GM12878 (cell line): Measurements from ENCODE around the gene MRPL55. TPM values are rescaled to one million over a fixed set of nuclear protein-coding genes. Genes with fewer than 3 reads are reported as not detected.

ENCODE experiments used
- ATAC-seq: fragments of 200-7000 bp; cut with Tn5 transposase; 3 replicates; pipeline ENCODE4 v1.9.1; 2020; ENCODE audit warnings: mild to moderate bottlenecking, moderate library complexity
- BruUV-seq: library from RNA; stranded (reverse); fragments of 400-500 nt; replicated peaks from 2 replicates; lab custom pipeline; 2021; lab: Mats Ljungman, UMichigan
- CTCF ChIA-PET: fragments of 300-600 bp; sonication (Branson Sonifier 250); formaldehyde crosslinking; extraction: SDS; loops from one replicate; lab custom pipeline; 2021; ENCODE audit warnings: inconsistent platforms; lab: Yijun Ruan, JAX
- POLR2A ChIA-PET: fragments of 350-600 bp; formaldehyde crosslinking; extraction: SDS; loops from one replicate; lab custom pipeline; 2021; ENCODE audit warnings: inconsistent platforms; lab: Charles Lee
- RAD21 ChIA-PET: fragments of 300-600 bp; sonication (Branson Sonifier 250); formaldehyde crosslinking; loops from one replicate; lab custom pipeline; 2023; ENCODE audit warnings: antibody characterized with exemption; ENCODE audit not compliant: unreplicated experiment; lab: Charles Lee
- SMC1A ChIA-PET: fragments of 300-600 bp; sonication (Branson Sonifier 250); formaldehyde crosslinking; loops from one replicate; lab custom pipeline; 2023; ENCODE audit not compliant: unreplicated experiment, uncharacterized antibody; lab: Charles Lee
- DNase-seq: peaks from one replicate; pipeline ENCODE4 v3.0.0-alpha.2; 2011; ENCODE audit warnings: low read depth, low spot score
- FAIRE-seq: peaks from 3 replicates; lab custom pipeline; 2011; peaks lifted over from hg19 to GRCh38; lab: Jason Lieb, UNC
- H2AFZ ChIP-seq: 2 replicates; pipeline ENCODE4 v1.6.0; 2011; ENCODE audit warnings: low read depth, low read length, control low read depth; ENCODE audit not compliant: control insufficient read depth
- H3K27ac ChIP-seq: 2 replicates; pipeline ENCODE4 v1.5.1; 2011; ENCODE audit warnings: control low read depth; ENCODE audit not compliant: control insufficient read depth, insufficient read depth
- H3K27me3 ChIP-seq, 2 experiments: replicated peaks in 1 of 2; 2 replicates each; pipeline versions ENCODE4 v1.6.0 to v1.6.1; 2011; ENCODE audit warnings: low read length in 1 of 2; ENCODE audit not compliant: control insufficient read depth in 2 of 2, insufficient read depth in 2 of 2
- H3K36me3 ChIP-seq, 2 experiments: 2 replicates each; pipeline ENCODE4 v1.5.1; 2011; ENCODE audit warnings: low read length in 1 of 2; ENCODE audit not compliant: control insufficient read depth in 2 of 2, insufficient read depth in 2 of 2
- H3K4me1 ChIP-seq: 2 replicates; pipeline ENCODE4 v1.6.1; 2011; ENCODE audit warnings: mild to moderate bottlenecking, low read length, moderate library complexity, mixed read lengths; ENCODE audit not compliant: control insufficient read depth, insufficient read depth
- H3K4me2 ChIP-seq: 2 replicates; pipeline ENCODE4 v1.6.0; 2011; ENCODE audit warnings: control low read depth; ENCODE audit not compliant: control insufficient read depth, insufficient read depth
- H3K4me3 ChIP-seq: fragments of 200-600 bp; sonication (generic); 2 replicates; pipeline ENCODE4 v1.5.1; 2016
- H3K79me2 ChIP-seq: 2 replicates; pipeline ENCODE4 v1.6.0; 2011; ENCODE audit warnings: low read length; ENCODE audit not compliant: control insufficient read depth, insufficient read depth
- H3K9ac ChIP-seq: 2 replicates; pipeline ENCODE4 v1.8.0; 2011; ENCODE audit warnings: low read length, control low read depth, mixed read lengths; ENCODE audit not compliant: control insufficient read depth, insufficient read depth
- H3K9me3 ChIP-seq: replicated peaks from 3 replicates; pipeline ENCODE4 v1.5.1; 2011; ENCODE audit warnings: mild to moderate bottlenecking, low read length; ENCODE audit not compliant: control insufficient read depth, insufficient read depth
- H4K20me1 ChIP-seq: 2 replicates; pipeline ENCODE4 v1.6.0; 2011; ENCODE audit not compliant: control insufficient read depth, insufficient read depth
- BACH1 ChIP-seq: fragments of 450-650 bp; IDR thresholded peaks from 2 replicates; pipeline ENCODE4 v1.6.1; 2017; ENCODE audit warnings: mild to moderate bottlenecking, borderline replicate concordance
- ESRRA ChIP-seq: IDR thresholded peaks from 2 replicates; pipeline ENCODE4 v1.6.1; 2012; ENCODE audit warnings: mild to moderate bottlenecking, low read length, improper control_type of control experiment
- HSF1 ChIP-seq: fragments of 150-350 bp; IDR thresholded peaks from 2 replicates; pipeline ENCODE4 v1.6.1; 2014; ENCODE audit warnings: mild to moderate bottlenecking, low read depth, low read length
- IKZF1 ChIP-seq: fragments of 450-650 bp; conservative IDR thresholded peaks from 2 replicates; pipeline ENCODE4 v1.6.1; 2017; ENCODE audit warnings: antibody characterized with exemption, mild to moderate bottlenecking
- IRF4 ChIP-seq: IDR thresholded peaks from 2 replicates; pipeline ENCODE4 v1.6.1; 2011; ENCODE audit warnings: low read depth, low read length
- NBN ChIP-seq: fragments of 450-650 bp; IDR thresholded peaks from 2 replicates; pipeline ENCODE4 v1.6.1; 2016
- YY1 ChIP-seq: IDR thresholded peaks from 2 replicates; pipeline ENCODE4 v1.6.1; 2011; ENCODE audit warnings: low read depth, mild to moderate bottlenecking, low read length
- WGBS: methylation state at CpG from one replicate; pipeline ENCODE4 v1.1.6; 2016; ENCODE audit warnings: low lambda C conversion rate; ENCODE audit not compliant: insufficient replicate concordance, insufficient coverage; ENCODE audit errors: missing lambda C conversion rate; 5-methylcytosine and 5-hydroxymethylcytosine counted together
- in situ Hi-C: fragments of 300-500 bp; cut with MboI; formaldehyde crosslinking; loops from 9 replicates; pipeline ENCODE4 v1.14.3; 2018; ENCODE audit warnings: mixed read lengths
- intact Hi-C: fragments of 100-400 bp; cut with micrococcal nuclease; formaldehyde crosslinking; loops from one replicate; pipeline ENCODE4 v1.14.2; 2022; ENCODE audit not compliant: unreplicated experiment
- polyA plus RNA-seq, 11 experiments: library from polyadenylated mRNA; depleted of rRNA in 4 of 11; unstranded in 6 of 11; stranded (reverse) in 5 of 11; fragments of >200 nt; fragmentation: Nextera tagmentation in 4 of 11; fragmentation: Illumina TruSeq in 1 of 11; extraction: Ambion mirVana in 4 of 11; extraction: Trizol in 1 of 11; gene quantifications; 1 replicate in 1 of 11; 2 replicates in 10 of 11; pipeline versions ENCODE4 v1.2.1 to v1.2.3, GENCODE V29; 2011 to 2016; ENCODE audit warnings: inconsistent platforms in 2 of 11, missing spikeins in 2 of 11, low read depth in 1 of 11
- total RNA-seq, 4 experiments: library from RNA; depleted of rRNA in 3 of 4; stranded (reverse); fragments of >200 nt in 3 of 4; fragmentation: Illumina TruSeq in 1 of 4; extraction: Trizol in 1 of 4; gene quantifications; 2 replicates each; pipeline versions ENCODE4 v1.2.1 to v1.2.3, GENCODE V29; 2013 to 2021

The MRPL55 gene
- total and polyA plus RNA-seq, 10 of the 15 experiments (the other 5 are each of a cell fraction or from before 2014, with no cell fraction given), result 15.1 to 143 (median 55.8) TPM

GRCh38 chr1:228081144-228081543, 28.0 kb downstream of the MRPL55 start:
- DNase-seq, result no peak
- TF ChIP-seq HSF1 (0 out of 2 replicates have a peak, but pooled peaks have one; percentile 59), IRF4 (no peak), YY1 (peak; percentile 63; the same call in 1 of the 2 replicates), NBN (no peak), IKZF1 (0 out of 2 replicates have a peak, but pooled peaks have one; percentile 9), ESRRA (no peak), BACH1 (no peak)
- peak; percentile 3 for ATAC-seq
- intact Hi-C loops, result no loop called here
- SMC1A ChIA-PET, result interaction anchor here (0.6 kb wide), 1 partner anchor 345 kb away, joined by 3 read pairs; no protein-coding TSS in a partner anchor
- H3K9me3 ChIP-seq, result no peaks in the 10 kb centered on the region
- POLR2A ChIA-PET, result interaction anchor here (0.6 to 2.0 kb wide), 4 partner anchors 25 to 86 kb away, joined by 4 to 7 read pairs (median 5); no protein-coding TSS in a partner anchor
- H3K4me2 ChIP-seq, result peak overlapping the region; percentile 92
- H3K79me2 ChIP-seq, result peaks cover 67% of the 10 kb centered on the region
- peak overlapping the region; percentile 94 for H3K27ac ChIP-seq
- WGBS, result 40% methylated on average over 7 of the region's 7 CpGs
- peak overlapping the region; percentile 78 for H3K4me3 ChIP-seq
- H3K36me3 ChIP-seq, result no peaks in the 10 kb centered on the region
- FAIRE-seq, result no peak
- H3K27me3 ChIP-seq, result no peaks in the 10 kb centered on the region
- H3K9ac ChIP-seq, result peak overlapping the region; percentile 99
- no TSS peak for BruUV-seq
- peaks cover 26% of the 10 kb centered on the region for H4K20me1 ChIP-seq
- H2AFZ ChIP-seq, result no peak overlapping the region
- CTCF ChIA-PET, result interaction anchor here (1.0 to 1.6 kb wide), 2 partner anchors 50 to 82 kb away, joined by 3 to 4 read pairs; no protein-coding TSS in a partner anchor
- RAD21 ChIA-PET, result interaction anchor here (1.2 kb wide), 1 partner anchor 57 kb away, joined by 5 read pairs; no protein-coding TSS in a partner anchor
- peaks cover 23% of the 10 kb centered on the region for H3K4me1 ChIP-seq
- in situ Hi-C loops, result no loop called here
